GM21576 (cell line): ENCODE results near the gene HLA-DOA.

Experiments
- ATAC-seq: cut with Tn5 transposase; IDR thresholded peaks from one replicate; pipeline ENCODE4 v1.9.1; 2021; ENCODE audit warnings: mild to moderate bottlenecking, moderate library complexity; ENCODE audit not compliant: unreplicated experiment

HLA-DOA gene

DNA sequence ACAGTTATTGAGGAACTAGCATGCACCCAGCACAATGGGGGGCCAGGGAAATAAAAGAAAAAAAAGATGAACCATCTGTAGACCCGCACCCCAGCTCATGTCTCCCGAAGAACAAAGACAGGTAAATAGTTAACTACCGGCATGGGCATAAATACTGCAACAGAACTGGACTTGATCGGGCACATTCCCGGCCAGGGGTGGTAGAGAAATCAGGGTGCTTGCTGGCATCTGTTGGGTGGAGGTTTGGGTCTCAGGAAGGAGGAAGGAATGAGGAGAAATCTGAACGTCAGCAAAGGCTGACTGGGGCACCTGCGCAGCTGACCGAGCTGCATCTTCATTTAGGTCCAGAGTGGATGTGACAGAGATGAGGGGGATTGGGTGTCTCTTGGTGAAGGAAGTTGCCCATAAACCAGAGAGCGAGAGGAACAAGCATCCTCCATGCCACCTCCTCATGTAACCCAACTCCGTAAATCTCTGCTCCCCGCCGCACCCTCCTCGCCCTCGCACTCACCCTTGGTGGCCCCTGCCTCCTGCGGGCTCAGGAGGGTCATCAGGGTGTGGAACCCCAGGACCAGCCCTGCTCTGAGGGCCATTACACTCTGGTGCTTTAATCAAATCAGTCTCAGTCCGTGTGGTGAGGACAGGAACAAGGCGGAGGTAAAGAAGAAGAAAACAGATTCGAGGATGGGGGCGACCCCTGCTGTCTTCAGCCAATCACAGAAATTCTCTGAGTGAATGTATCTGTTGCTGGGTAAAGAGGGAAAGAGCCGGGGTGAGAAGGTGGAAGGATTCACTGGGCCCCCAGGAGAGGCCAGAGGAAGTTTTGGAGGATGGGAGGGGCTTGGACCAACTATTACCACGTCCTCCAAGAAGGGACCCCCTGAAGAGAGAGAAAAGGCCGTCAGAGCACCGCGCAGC is at the start of gene HLA-DOA:
HLA-DOA (minus strand) TSS at position 648 of the 918 bp plus-strand sequence.
- ATAC-seq: peak; percentile 79

GRCh38 chr6:33057222-33058150 is 48.1 kb upstream of the HLA-DOA start:
- no peak for ATAC-seq

DNA sequence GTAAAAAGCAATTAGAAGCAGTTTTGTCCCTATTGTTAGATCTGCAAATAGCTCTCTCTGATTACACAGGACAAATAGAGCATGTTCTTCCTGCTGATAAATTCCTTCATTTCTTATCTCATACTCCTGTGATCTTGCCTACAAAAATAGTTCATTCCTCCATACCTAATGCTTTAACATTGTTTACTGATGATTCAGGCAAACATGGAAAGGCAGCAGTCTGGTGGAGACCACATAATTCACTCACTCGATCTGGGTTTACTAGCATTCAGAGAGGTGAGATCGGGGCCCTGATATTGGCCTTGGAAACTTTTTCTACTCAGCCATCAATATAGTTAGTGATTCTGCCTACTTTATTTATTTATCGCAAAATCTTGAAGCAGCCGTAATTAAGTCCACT is 43.8 kb upstream of the HLA-DOA start:
- no peak for ATAC-seq

DNA sequence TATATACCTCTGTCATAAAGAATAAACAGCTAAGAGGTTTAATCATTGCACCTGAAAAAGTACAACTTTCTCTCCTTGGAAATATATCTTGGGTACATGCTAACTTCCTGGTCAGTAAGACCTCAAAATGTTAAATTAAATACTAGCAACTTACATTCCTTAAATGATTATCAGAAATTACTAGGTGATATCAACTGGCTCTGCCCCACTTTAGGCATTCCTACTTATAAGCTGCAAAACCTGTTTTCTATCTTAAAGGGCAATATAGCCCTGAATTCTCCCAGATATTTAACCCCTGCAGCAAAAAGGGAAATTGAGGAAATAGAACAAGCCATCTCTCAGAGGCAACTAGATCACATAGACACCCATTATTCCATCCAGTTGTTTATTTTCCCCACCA is 43.2 kb upstream of the HLA-DOA start:
- ATAC-seq: no peak

DNA sequence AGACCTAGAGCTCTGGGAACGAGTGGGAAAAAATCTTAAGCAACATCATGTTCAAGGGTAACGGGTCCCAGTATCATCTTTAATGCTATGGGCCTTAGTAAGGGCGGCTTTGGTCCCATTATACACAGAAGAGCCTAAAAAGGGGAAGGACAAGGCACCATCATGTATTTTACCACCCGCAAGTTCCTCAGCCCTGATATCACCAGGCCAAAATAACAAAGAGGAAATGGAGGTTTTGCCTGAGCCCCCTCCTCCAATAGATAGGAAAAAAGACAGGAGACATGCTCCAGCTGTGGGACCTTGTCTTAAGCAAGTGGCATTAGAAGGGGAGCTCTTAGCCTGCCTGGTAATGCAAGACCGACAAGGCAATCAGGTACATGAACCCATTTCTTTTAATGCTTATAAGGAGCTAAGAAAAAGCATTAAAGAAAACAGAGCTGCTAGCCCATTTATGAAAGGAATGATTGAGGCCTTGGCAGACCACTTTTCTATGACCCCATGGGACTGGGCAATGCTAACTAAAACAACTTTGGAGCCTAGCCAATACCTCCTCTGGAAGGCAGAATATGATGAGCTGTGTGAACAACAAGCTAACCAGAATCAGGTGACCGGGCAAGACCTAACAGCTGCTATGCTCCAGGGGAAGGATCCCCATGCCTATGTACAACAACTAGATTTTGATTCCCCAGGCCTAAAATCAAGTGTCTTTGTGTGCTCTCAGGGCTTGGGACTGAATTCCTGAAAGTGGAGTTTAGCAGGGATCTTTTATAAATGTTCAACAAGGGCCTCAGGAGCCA is 40.8 kb upstream of the HLA-DOA start:
- no peak for ATAC-seq

- ATAC-seq: no peak
Measured at GRCh38 chr6:33049323-33050013, 40.1 kb upstream of the HLA-DOA start.

DNA sequence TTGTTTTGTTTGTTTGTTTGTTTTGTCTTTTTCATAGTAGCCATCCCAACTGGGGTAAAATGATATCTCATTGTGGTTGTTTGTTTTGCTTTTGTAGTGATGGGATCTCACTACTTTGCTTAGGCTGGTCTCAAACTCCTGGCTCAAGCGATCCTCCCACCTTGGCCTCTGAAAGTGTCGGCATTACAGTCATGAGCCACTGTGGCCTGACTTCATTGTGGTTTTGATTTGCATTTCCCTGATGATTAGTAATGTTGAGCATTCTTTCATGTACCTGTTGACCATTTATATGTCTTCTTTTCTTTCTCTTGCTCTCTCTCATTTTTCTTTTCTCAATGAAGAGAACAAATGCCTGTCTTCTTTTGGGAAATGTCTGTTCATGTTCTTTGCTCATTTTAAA is 30.8 kb upstream of the HLA-DOA start:
- ATAC-seq: no peak

- no peak for ATAC-seq
Measured at GRCh38 chr6:33036535-33036934, 27.1 kb upstream of the HLA-DOA start.

- ATAC-seq: no peak
Measured at GRCh38 chr6:33034554-33034953, 25.2 kb upstream of the HLA-DOA start.

- no peak for ATAC-seq
Measured at GRCh38 chr6:33030245-33030644, 20.9 kb upstream of the HLA-DOA start.

DNA sequence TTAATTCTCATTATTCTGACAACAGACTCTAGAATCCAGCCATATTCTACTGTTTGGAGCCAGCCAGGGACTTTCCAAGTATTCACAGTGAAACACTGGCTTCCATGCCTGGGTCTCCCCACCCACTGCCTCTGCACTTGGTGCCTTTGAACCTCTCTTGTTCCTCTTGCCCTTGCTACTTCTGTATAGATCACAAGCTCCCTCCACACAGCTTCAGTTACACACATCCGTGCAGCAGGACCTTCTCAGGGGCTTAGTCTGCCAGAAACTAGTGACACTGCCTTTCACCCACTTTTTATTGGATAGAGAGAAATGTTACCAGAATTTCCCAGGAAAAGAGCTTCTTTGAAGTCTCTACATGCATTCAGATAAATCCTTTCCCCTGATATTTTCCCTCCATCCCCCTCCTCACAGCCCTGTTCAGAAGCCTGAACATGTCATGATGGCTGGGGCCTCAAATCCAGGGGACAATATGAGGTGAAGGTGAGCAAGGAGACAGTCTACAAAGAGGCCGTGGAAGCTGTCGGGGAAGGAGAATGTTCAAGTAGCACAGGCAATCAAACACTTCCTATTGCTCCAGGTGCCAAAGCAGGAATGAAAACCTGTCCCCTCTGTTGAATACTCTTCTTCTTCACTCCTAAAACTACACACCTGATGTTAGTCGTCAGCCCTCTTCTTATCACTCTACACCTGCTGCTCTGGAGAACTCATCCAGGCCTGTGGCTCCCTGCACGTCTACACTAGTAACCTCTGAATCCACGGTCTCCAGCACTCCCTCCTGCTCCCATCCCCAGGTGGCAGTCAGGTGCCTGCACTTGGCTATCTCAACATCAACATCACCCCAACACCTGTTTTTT is 20.2 kb upstream of the HLA-DOA start:
- peak; percentile 57 for ATAC-seq

- no peak for ATAC-seq
Measured at GRCh38 chr6:33028220-33028849, 18.9 kb upstream of the HLA-DOA start.

GRCh38 chr6:33024521-33024920 is 15.1 kb upstream of the HLA-DOA start:
- no peak for ATAC-seq

DNA sequence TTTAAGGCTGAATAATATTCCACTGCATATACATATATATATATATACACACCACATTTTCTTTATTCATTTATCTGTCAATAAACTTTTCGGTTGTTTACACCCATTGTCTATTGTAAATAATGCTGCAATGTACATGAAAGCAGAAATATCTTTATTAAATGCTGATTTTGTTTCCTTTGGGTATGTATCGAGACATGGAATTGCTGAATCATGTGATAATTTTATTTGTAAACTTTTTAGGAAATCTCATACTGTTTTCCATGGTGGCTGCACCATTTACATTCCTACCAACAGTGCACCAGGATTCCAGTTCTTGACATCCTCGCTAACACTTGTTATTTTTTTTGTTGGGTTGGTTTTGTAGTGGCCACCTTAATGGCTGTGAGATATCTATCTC is 14.1 kb upstream of the HLA-DOA start:
- ATAC-seq: no peak

- no peak for ATAC-seq
Measured at GRCh38 chr6:33021917-33022316, 12.5 kb upstream of the HLA-DOA start.

DNA sequence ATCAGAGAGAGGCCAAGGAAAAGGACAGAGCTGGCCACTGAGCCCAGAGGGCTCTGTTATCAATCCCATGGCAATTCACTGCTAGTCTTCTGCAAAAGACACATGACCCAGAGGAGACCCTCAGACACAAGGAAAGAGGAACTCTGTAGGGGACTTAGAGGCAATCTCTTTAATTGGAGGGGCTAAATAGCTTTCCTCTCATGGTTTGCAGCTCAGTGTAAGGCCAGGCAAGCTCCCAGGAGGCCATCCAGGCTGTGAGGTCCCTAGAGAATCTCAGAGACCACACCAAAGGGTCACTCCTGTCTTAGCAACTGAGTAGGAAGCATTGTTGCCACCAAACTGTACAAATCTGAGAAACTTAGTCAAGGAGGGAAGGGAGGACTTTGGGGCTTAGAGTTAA is 10.0 kb upstream of the HLA-DOA start:
- ATAC-seq: no peak

DNA sequence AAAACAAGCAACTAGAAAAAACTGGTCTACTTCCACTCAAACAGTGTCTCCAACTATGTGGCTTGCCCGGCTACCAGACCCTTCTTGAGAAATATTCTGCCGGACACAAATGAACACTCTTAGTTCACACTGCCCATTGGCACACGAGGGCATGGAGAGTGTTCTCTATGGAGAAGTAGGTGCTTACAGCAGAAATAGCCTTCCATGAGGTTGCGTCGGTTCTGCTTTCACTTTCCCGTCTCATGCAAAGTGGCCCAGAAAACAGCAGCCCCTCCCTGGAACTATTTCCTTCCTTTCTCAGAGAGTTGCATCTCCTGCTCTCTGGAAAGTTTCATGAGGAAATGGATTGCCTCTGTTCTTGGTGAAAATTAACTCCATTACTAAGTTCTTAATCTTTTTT is 9.5 kb upstream of the HLA-DOA start:
- peak; percentile 58 for ATAC-seq

- ATAC-seq: no peak
Measured at GRCh38 chr6:33018418-33018817, 9.0 kb upstream of the HLA-DOA start.
